HEK293 (cell line): ENCODE measurements around the gene NAALAD2.

ENCODE experiments used
- CTCF ChIA-PET: fragments of 350-600 bp; formaldehyde crosslinking; extraction: SDS; loops from one replicate; lab custom pipeline; 2021; ENCODE audit warnings: antibody characterized with exemption; lab: Yijun Ruan, JAX
- POLR2A ChIA-PET: fragments of 300-600 bp; formaldehyde crosslinking; extraction: SDS; loops from one replicate; lab custom pipeline; 2020; ENCODE audit warnings: antibody characterized with exemption, inconsistent platforms; lab: Yijun Ruan, JAX
- H3K27ac ChIP-seq: fragments of 200-500 bp; sonication (Bioruptor generic); 2 replicates; pipeline ENCODE4 v1.5.1; 2014; ENCODE audit warnings: low read depth, low read length, control low read depth, inconsistent platforms; ENCODE audit errors: extremely low read depth
- H3K36me3 ChIP-seq, 2 experiments: fragments of 200-500 bp in 1 of 2; sonication (Bioruptor generic) in 1 of 2; 1 replicate in 1 of 2; 2 replicates in 1 of 2; pipeline ENCODE4 v1.5.1; 2014 to 2017; ENCODE audit warnings: inconsistent platforms in 2 of 2, low read length in 2 of 2; ENCODE audit not compliant: control insufficient read depth in 2 of 2, insufficient read depth in 1 of 2
- H3K4me1 ChIP-seq: fragments of 200-500 bp; sonication (Bioruptor generic); 2 replicates; pipeline ENCODE4 v1.5.1; 2014; ENCODE audit warnings: mild to moderate bottlenecking, low read length, inconsistent platforms; ENCODE audit not compliant: control insufficient read depth, insufficient read depth
- H3K4me3 ChIP-seq: 2 replicates; pipeline ENCODE4 v1.5.1; 2011; ENCODE audit warnings: low read depth, mild to moderate bottlenecking, control low read depth, low read length, moderate library complexity
- H3K9me3 ChIP-seq: fragments of 200-500 bp; sonication (Bioruptor generic); 2 replicates; pipeline ENCODE4 v1.5.1; 2014; ENCODE audit warnings: low read depth, low read length, inconsistent platforms; ENCODE audit not compliant: control insufficient read depth, insufficient read depth
- FEZF1 ChIP-seq: fragments of 450-650 bp; formaldehyde crosslinking; IDR thresholded peaks from 2 replicates; pipeline ENCODE4 v1.5.1; 2016; ENCODE audit warnings: missing biosample characterization, missing genetic modification characterization
- KLF10 ChIP-seq: fragments of 450-650 bp; IDR thresholded peaks from 2 replicates; pipeline ENCODE4 v1.5.1; 2018; ENCODE audit warnings: missing biosample characterization, mild to moderate bottlenecking, missing genetic modification characterization
- KLF16 ChIP-seq: fragments of 450-650 bp; formaldehyde crosslinking; IDR thresholded peaks from 2 replicates; pipeline ENCODE4 v1.5.1; 2017; ENCODE audit warnings: missing biosample characterization, missing genetic modification characterization
- SP7 ChIP-seq: fragments of 450-650 bp; formaldehyde crosslinking; IDR thresholded peaks from 2 replicates; pipeline ENCODE4 v1.5.1; 2016; ENCODE audit warnings: missing biosample characterization, missing genetic modification characterization
- TCF7L2 ChIP-seq: IDR thresholded peaks from 2 replicates; pipeline ENCODE4 v1.6.1; 2011; ENCODE audit warnings: low read depth, mild to moderate bottlenecking, inconsistent platforms, low read length, moderate library complexity, borderline replicate concordance
- ZFHX2 ChIP-seq: fragments of 450-650 bp; formaldehyde crosslinking; conservative IDR thresholded peaks from 2 replicates; pipeline ENCODE4 v1.5.1; 2016; ENCODE audit warnings: missing biosample characterization, missing genetic modification characterization
- ZNF133 ChIP-seq: fragments of 450-650 bp; formaldehyde crosslinking; IDR thresholded peaks from 2 replicates; pipeline ENCODE4 v1.5.1; 2016; ENCODE audit warnings: missing biosample characterization, missing genetic modification characterization
- ZNF174 ChIP-seq: fragments of 450-650 bp; formaldehyde crosslinking; IDR thresholded peaks from 2 replicates; pipeline ENCODE4 v1.5.0; 2017; ENCODE audit warnings: missing biosample characterization, mild to moderate bottlenecking, missing genetic modification characterization
- ZNF175 ChIP-seq: fragments of 450-650 bp; formaldehyde crosslinking; IDR thresholded peaks from 2 replicates; pipeline ENCODE4 v1.5.1; 2016; ENCODE audit warnings: missing biosample characterization, missing genetic modification characterization
- ZNF274 ChIP-seq, 2 experiments: fragments of 200-500 bp in 1 of 2; fragments of 450-650 bp in 1 of 2; sonication (Bioruptor generic) in 1 of 2; formaldehyde crosslinking in 1 of 2; IDR thresholded peaks; 2 replicates each; pipeline versions ENCODE4 v1.5.1 to v1.6.1; 2014 to 2016; ENCODE audit warnings: borderline replicate concordance in 1 of 2, inconsistent platforms in 1 of 2, low read length in 1 of 2, missing biosample characterization in 1 of 2, missing genetic modification characterization in 1 of 2
- ZNF324 ChIP-seq: fragments of 450-650 bp; formaldehyde crosslinking; IDR thresholded peaks from 2 replicates; pipeline ENCODE4 v1.5.1; 2016; ENCODE audit warnings: missing biosample characterization, missing genetic modification characterization
- ZNF341 ChIP-seq: fragments of 450-650 bp; formaldehyde crosslinking; IDR thresholded peaks from 2 replicates; pipeline ENCODE4; 2016; ENCODE audit warnings: low read depth, missing biosample characterization, missing genetic modification characterization
- ZNF416 ChIP-seq: fragments of 450-650 bp; formaldehyde crosslinking; IDR thresholded peaks from 2 replicates; pipeline ENCODE4 v1.5.1; 2016; ENCODE audit warnings: missing biosample characterization, missing genetic modification characterization
- ZNF433 ChIP-seq: fragments of 450-650 bp; formaldehyde crosslinking; IDR thresholded peaks from 2 replicates; pipeline ENCODE4 v1.5.1; 2016; ENCODE audit warnings: missing biosample characterization, missing genetic modification characterization, low read depth
- ZNF585B ChIP-seq: fragments of 450-650 bp; formaldehyde crosslinking; IDR thresholded peaks from 2 replicates; pipeline ENCODE4 v1.5.1; 2016; ENCODE audit warnings: missing biosample characterization, missing genetic modification characterization
- ZNF596 ChIP-seq: fragments of 450-650 bp; IDR thresholded peaks from 2 replicates; pipeline ENCODE4 v1.5.0; 2018; ENCODE audit warnings: missing biosample characterization, mild to moderate bottlenecking, missing genetic modification characterization, moderate library complexity
- ZNF670 ChIP-seq: fragments of 450-650 bp; formaldehyde crosslinking; IDR thresholded peaks from 2 replicates; pipeline ENCODE4 v1.5.1; 2016; ENCODE audit warnings: missing biosample characterization, missing genetic modification characterization, low read depth
- ZNF677 ChIP-seq: fragments of 450-650 bp; IDR thresholded peaks from 2 replicates; pipeline ENCODE4 v1.5.0; 2018; ENCODE audit warnings: missing biosample characterization, mild to moderate bottlenecking, missing genetic modification characterization, moderate library complexity
- ZNF777 ChIP-seq: fragments of 450-650 bp; formaldehyde crosslinking; IDR thresholded peaks from 2 replicates; pipeline ENCODE4 v1.5.1; 2017; ENCODE audit warnings: missing biosample characterization, missing genetic modification characterization, borderline replicate concordance
- ZNF785 ChIP-seq: fragments of 450-650 bp; formaldehyde crosslinking; IDR thresholded peaks from 2 replicates; pipeline ENCODE4 v1.5.1; 2016; ENCODE audit warnings: missing biosample characterization, missing genetic modification characterization
- ZNF830 ChIP-seq: fragments of 450-650 bp; IDR thresholded peaks from 2 replicates; pipeline ENCODE4 v1.5.0; 2018; ENCODE audit warnings: missing biosample characterization, missing genetic modification characterization, low read depth, mild to moderate bottlenecking, moderate library complexity
- TF ChIP-seq, protein P1 (sequence below): fragments of 450-650 bp; formaldehyde crosslinking; IDR thresholded peaks from 2 replicates; pipeline ENCODE4 v1.5.1; 2016; ENCODE audit warnings: missing biosample characterization, missing genetic modification characterization, borderline replicate concordance
- TF ChIP-seq, protein P2 (sequence below): fragments of 450-650 bp; formaldehyde crosslinking; IDR thresholded peaks from 2 replicates; pipeline ENCODE4 v1.5.1; 2016; ENCODE audit warnings: missing biosample characterization, missing genetic modification characterization

Gene NAALAD2

DNA sequence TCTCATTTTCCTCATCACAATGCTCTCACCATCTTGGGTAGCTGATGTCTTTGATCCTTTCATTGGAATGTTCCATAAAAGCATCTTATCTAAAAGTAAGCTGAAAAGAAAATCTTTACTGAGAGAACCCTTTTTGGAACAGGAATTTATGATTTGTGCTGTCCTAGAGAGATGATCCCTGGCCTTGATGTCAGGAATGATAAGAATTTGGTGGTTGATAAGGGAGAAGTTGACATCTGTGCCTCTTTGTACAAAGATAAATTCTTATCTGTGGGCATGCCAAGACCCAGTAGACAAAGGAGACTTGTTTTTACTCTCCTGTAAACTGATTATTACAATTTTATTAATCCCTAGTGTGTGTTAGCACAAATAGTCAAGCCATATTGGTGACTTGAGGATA lies 36.9 kb downstream of the NAALAD2 start:
- Histone ChIP-seq H3K4me1 (no peaks in the 10 kb centered on the region), H3K9me3 (no peaks in the 10 kb centered on the region), H3K36me3 (peaks cover 0 to 14% of the 10 kb centered on the region in 2 experiments; a peak in 2 of 3 replicates), H3K4me3 (no peak overlapping the region), H3K27ac (no peak overlapping the region)
- CTCF ChIA-PET: no interaction called here
- TF ChIP-seq ZNF677 (no peak), SP7 (tag by site-specific recombination) (no peak), ZNF777 (tag by site-specific recombination) (no peak), ZNF596 (tag by site-specific recombination) (no peak), ZNF416 (tag by site-specific recombination) (no peak), FEZF1 (tag by site-specific recombination) (no peak)
- POLR2A ChIA-PET: no interaction called here

DNA sequence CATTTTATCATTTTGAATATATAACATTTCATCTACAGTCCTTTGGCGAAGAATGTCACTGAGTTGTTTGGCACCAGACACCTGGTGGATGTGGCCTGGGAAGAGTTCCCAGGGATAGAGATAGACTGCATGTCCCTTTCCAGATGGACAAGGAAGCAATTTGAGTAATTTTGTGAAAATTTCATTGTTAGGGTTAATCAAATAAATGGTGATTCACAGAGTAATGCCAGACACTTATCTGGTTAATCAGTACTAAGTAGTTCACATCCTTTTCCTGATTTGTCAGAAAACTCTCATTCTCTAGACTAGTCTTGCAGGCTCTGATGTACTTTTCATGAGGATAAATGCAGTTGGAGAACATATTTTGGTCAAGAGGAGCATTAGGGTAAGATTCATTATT lies 41.6 kb downstream of the NAALAD2 start:
- Histone ChIP-seq H3K36me3 (peaks cover 0 to 16% of the 10 kb centered on the region in 2 experiments; a peak in 2 of 3 replicates), H3K27ac (no peak overlapping the region), H3K4me1 (no peaks in the 10 kb centered on the region), H3K9me3 (no peaks in the 10 kb centered on the region), H3K4me3 (no peak overlapping the region)
- ChIA-PET CTCF (no interaction called here), POLR2A (no interaction called here)
- TF ChIP-seq, protein P1, sequence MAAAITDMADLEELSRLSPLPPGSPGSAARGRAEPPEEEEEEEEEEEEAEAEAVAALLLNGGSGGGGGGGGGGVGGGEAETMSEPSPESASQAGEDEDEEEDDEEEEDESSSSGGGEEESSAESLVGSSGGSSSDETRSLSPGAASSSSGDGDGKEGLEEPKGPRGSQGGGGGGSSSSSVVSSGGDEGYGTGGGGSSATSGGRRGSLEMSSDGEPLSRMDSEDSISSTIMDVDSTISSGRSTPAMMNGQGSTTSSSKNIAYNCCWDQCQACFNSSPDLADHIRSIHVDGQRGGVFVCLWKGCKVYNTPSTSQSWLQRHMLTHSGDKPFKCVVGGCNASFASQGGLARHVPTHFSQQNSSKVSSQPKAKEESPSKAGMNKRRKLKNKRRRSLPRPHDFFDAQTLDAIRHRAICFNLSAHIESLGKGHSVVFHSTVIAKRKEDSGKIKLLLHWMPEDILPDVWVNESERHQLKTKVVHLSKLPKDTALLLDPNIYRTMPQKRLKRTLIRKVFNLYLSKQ: no peak
- TF ChIP-seq ZNF670 (tag by site-specific recombination) (no peak), ZNF341 (tag by site-specific recombination) (no peak), ZNF174 (no peak), ZNF830 (tag by site-specific recombination) (no peak), ZNF585B (tag by site-specific recombination) (no peak), ZNF324 (tag by site-specific recombination) (no peak), ZNF785 (no peak)

DNA sequence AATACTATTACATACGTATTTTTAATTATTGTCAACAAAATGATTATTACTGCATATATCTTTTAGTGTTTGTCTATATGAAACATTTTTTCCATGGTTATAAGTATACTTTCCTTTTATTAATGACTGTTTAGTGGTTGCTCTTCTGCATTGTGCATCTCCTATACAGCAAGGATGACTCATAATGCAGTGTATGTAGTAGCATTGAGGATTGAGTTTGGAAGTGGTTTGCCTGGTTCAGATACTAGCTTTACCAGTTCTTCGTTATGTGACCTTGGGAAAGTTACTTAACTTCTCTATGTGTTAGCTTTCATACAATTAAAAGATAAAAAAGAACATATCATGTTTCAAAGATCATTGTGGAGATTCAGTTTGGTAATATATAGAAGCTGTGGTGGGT lies 44.3 kb downstream of the NAALAD2 start:
- ChIA-PET CTCF (no interaction called here), POLR2A (no interaction called here)
- Histone ChIP-seq H3K9me3 (no peaks in the 10 kb centered on the region), H3K4me1 (no peaks in the 10 kb centered on the region), H3K36me3 (peaks cover 0 to 23% of the 10 kb centered on the region in 2 experiments; a peak in 2 of 3 replicates), H3K27ac (no peak overlapping the region), H3K4me3 (no peak overlapping the region)
- TF ChIP-seq ZNF433 (tag by site-specific recombination) (no peak), TCF7L2 (no peak), KLF10 (no peak), KLF16 (tag by site-specific recombination) (no peak), ZFHX2 (no peak), ZNF133 (tag by site-specific recombination) (no peak), ZNF175 (tag by site-specific recombination) (no peak), ZNF274 (IDR thresholded peaks at IDR 0.05; ENCODE audit: low read length) (no peak), ZNF274 (tag by site-specific recombination; IDR thresholded peaks at IDR 0.05; ENCODE audit: borderline replicate concordance) (no peak)
- TF ChIP-seq, protein P2, sequence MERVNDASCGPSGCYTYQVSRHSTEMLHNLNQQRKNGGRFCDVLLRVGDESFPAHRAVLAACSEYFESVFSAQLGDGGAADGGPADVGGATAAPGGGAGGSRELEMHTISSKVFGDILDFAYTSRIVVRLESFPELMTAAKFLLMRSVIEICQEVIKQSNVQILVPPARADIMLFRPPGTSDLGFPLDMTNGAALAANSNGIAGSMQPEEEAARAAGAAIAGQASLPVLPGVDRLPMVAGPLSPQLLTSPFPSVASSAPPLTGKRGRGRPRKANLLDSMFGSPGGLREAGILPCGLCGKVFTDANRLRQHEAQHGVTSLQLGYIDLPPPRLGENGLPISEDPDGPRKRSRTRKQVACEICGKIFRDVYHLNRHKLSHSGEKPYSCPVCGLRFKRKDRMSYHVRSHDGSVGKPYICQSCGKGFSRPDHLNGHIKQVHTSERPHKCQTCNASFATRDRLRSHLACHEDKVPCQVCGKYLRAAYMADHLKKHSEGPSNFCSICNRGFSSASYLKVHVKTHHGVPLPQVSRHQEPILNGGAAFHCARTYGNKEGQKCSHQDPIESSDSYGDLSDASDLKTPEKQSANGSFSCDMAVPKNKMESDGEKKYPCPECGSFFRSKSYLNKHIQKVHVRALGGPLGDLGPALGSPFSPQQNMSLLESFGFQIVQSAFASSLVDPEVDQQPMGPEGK: no peak
